ENCODE data around the gene TMEM53.
A peak's percentile ranks its signal among the peaks of the same experiment; 100 is the strongest.
"Not testable (repeated sequence)": the region's sequence is repeated elsewhere in the genome, so short reads cannot be mapped to it uniquely, and the experiment has no call there.

Gene TMEM53

DNA sequence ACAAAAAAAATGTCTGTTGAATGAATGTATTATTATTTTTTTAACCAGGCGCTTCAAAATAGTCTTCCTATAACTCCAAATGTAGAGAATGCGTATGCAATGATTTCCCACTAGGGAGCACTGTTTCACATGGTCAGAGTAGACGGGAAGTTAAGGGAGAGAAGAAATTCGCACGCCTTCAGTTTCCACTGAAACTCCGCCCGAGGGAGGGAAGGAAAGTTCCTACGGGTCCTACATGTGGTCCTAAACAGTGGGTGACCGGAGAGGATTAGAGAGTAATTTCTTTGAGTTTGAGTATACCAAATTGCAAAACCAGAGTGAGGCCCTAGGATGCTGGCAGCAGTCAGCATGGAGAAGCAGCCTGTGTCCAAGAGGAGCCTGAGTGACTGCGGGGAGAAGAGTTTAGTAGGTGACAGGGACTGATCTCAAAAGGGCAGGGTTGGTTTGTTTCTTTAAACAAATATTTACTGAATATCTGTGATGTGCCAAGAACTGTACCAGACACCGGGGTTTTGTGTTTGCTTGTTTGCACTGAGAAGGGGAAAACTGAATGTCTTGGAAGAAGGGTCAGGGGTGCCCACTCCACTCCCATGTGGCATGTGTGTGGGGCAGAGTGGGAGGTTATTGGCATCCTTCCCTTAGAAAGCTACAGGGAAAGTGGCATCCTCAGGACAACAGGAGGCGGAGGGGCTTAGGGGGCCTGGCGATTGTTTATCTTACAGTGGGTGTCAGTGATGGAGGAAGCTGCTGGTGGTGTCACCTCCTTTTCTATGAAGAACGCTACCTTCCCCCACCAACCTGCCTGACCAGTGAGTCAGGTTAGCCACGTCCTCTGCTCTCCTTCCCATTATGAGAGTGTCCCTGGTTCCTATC lies 33.9 kb upstream of the TMEM53 start:
- TF ChIP-seq, protein P1, sequence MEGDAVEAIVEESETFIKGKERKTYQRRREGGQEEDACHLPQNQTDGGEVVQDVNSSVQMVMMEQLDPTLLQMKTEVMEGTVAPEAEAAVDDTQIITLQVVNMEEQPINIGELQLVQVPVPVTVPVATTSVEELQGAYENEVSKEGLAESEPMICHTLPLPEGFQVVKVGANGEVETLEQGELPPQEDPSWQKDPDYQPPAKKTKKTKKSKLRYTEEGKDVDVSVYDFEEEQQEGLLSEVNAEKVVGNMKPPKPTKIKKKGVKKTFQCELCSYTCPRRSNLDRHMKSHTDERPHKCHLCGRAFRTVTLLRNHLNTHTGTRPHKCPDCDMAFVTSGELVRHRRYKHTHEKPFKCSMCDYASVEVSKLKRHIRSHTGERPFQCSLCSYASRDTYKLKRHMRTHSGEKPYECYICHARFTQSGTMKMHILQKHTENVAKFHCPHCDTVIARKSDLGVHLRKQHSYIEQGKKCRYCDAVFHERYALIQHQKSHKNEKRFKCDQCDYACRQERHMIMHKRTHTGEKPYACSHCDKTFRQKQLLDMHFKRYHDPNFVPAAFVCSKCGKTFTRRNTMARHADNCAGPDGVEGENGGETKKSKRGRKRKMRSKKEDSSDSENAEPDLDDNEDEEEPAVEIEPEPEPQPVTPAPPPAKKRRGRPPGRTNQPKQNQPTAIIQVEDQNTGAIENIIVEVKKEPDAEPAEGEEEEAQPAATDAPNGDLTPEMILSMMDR (IDR thresholded peaks at IDR 0.05; ENCODE audit: low read length, missing control alignments) = peak; percentile 66

DNA sequence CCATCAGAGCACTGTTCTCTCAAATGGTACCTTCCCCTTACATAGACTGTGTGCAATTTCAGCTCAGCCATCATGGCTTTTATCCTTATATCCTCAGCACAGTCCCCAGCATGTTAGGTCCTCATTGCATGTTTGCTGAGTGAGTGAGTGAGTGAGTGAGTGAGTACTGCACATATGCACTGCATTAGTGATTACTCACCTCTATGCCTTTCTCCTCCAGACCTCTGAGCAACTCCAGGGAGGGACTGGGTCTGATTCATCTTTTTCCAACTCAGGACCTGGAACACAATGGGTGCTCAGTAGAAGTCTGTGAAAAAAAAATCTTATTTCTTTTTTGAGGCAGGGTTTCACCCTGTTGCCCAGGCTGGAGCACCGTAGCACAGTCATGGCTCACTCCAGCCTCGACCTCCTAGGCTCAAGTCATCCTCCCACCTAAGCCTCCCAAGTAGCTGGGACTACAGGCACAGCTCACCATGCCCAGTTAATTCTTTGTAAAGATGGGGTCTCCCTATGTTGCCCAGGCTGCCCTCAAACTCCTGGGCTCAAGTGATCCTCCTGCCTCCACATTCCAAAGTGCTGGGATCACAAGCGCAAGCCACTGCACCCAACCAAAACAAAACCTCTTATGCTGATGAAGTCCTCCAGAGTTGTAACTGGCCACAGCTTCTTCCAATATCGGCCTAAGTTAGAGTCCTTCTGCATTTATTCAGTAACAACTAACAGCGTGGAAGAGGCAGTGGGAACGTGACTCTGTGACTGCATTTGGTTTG lies 33.0 kb upstream of the TMEM53 start:
- DNase-seq (ENCODE audit: low read depth) = peak; percentile 83
- no peak overlapping the region for H3K4me3 ChIP-seq (replicated peaks; ENCODE audit: low read depth, low read length)
- TF ChIP-seq, protein P1 (IDR thresholded peaks at IDR 0.05; ENCODE audit: low read length, missing control alignments) = no peak

More for the DNA sequence above, 33.9 kb upstream of the TMEM53 start:
- H3K4me3 ChIP-seq (replicated peaks; ENCODE audit: low read depth, low read length) = no peak overlapping the region
- peak; percentile 69 for DNase-seq (ENCODE audit: low read depth)

GRCh38 chr1:44705938-44706337 lies 31.7 kb upstream of the TMEM53 start:
- TF ChIP-seq, protein P1 (IDR thresholded peaks at IDR 0.05; ENCODE audit: low read length, missing control alignments) = no peak
- no peak for DNase-seq (ENCODE audit: low read depth)
- no peak overlapping the region for H3K4me3 ChIP-seq (replicated peaks; ENCODE audit: low read depth, low read length)

GRCh38 chr1:44705470-44705869 lies 31.2 kb upstream of the TMEM53 start:
- H3K4me3 ChIP-seq (replicated peaks; ENCODE audit: low read depth, low read length) = no peak overlapping the region
- DNase-seq (ENCODE audit: low read depth) = no peak
- TF ChIP-seq, protein P1 (IDR thresholded peaks at IDR 0.05; ENCODE audit: low read length, missing control alignments) = no peak

DNA sequence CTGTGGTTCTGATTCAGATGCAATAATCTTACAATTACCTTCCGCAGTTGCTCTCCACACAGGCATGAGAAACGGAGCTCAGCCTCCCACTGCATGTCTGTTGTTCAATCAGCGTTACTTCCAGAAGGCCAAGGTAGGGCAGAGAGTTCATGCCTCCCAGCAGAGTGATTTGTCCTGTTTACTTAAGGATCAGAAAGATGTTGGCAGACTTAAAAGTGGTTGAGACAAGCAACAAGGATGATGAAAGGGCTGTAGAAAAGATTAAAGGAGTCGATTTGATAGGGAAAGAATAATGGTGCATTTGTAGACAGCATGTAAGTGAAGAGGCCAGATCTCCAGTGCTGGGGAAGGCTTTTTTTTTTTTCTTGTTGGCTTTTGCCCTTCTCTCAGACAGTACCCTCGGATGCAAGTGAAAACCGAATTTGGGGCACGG lies 26.9 kb upstream of the TMEM53 start:
- TF ChIP-seq, protein P1 (IDR thresholded peaks at IDR 0.05; ENCODE audit: low read length, missing control alignments) = no peak
- no peak for DNase-seq (ENCODE audit: low read depth)
- no peak overlapping the region for H3K4me3 ChIP-seq (replicated peaks; ENCODE audit: low read depth, low read length)

DNA sequence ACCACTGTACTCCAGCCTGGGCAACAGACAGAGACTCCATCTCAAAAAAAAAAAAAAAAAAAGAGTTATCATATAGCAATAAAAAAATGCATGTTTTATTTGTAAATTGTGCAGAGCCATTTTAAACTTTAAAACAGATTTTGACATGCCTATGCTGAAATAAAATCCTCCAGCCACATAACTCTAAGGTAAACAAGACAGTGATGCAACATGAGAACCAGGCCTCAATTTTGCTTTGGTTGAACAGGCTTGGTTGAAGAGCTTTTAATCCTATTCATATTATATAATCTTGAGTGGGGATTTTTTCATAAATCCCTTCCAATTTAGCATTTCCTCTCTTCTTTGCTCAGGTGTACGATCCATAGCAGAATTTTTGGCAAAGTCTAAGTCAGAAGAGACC lies 26.3 kb upstream of the TMEM53 start:
- DNase-seq (ENCODE audit: low read depth) = no peak
- TF ChIP-seq, protein P1 (IDR thresholded peaks at IDR 0.05; ENCODE audit: low read length, missing control alignments) = no peak
- no peak overlapping the region for H3K4me3 ChIP-seq (replicated peaks; ENCODE audit: low read depth, low read length)

GRCh38 chr1:44699375-44699774 lies 25.1 kb upstream of the TMEM53 start:
- not testable (repeated sequence) for DNase-seq (ENCODE audit: low read depth); H3K4me3 ChIP-seq (replicated peaks; ENCODE audit: low read depth, low read length)

All from fibroblast of pulmonary artery (primary cell).